Chondrocyte (in vitro differentiated cells): ENCODE data around the gene EPHA6. TPM values are rescaled to one million over a fixed set of nuclear protein-coding genes. Genes with fewer than 3 reads are reported as not detected.

ENCODE experiments used
- DNase-seq: peaks from one replicate; pipeline ENCODE4 v3.0.0; 2021; ENCODE audit warnings: mixed read lengths, low spot score
- H3K27ac Mint-ChIP-seq: one replicate; pipeline ENCODE4 v1.8.0; 2021; ENCODE audit warnings: mild to moderate bottlenecking, moderate library complexity, mixed read lengths; ENCODE audit not compliant: unreplicated experiment
- H3K27me3 Mint-ChIP-seq: 2 replicates; pipeline ENCODE4 v1.8.0; 2021; ENCODE audit warnings: low read depth, mixed read lengths
- H3K36me3 Mint-ChIP-seq: 2 replicates; pipeline ENCODE4 v1.8.0; 2021; ENCODE audit warnings: low read depth, mixed read lengths
- H3K4me1 Mint-ChIP-seq: 2 replicates; pipeline ENCODE4 v1.8.0; 2021; ENCODE audit warnings: low read depth, mild to moderate bottlenecking, mixed read lengths
- H3K4me3 Mint-ChIP-seq: one replicate; pipeline ENCODE4 v1.8.0; 2021; ENCODE audit warnings: mild to moderate bottlenecking, moderate library complexity, mixed read lengths; ENCODE audit not compliant: unreplicated experiment
- H3K9me3 Mint-ChIP-seq: 2 replicates; pipeline ENCODE4 v1.8.0; 2021; ENCODE audit warnings: low read depth, mixed read lengths
- CTCF ChIP-seq: fragments of 200-600 bp; sonication (generic); IDR thresholded peaks from 2 replicates; pipeline ENCODE4 v1.5.0; 2021; ENCODE audit warnings: antibody characterized with exemption, mild to moderate bottlenecking, moderate library complexity
- total RNA-seq: library from RNA; stranded (reverse); gene quantifications from 3 replicates; pipeline ENCODE4 v1.2.1, GENCODE V29; 2021

EPHA6 gene
- total RNA-seq, 1 donor from 2014 or later = 0.62 TPM

DNA sequence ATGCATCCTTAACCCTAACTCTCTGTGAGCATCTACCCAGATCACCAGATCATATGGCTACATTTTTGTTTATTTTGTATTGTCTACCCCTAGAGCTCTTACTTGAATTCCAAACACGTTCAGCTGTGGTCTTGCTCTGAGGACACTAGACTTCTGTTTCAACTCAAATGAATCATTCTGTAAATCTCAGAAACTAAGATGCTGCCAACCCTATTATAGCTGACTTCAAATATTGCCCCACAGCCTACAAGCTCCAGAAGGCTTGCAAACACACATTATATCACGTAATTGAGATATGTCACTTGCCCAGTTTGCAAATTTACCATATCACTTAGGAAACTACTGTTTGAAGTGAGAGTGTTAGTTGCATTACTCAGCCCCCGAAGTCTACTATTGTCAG is 524.0 kb downstream of the EPHA6 start:
- H3K4me1 Mint-ChIP-seq = no peaks in the 10 kb centered on the region
- no peak overlapping the region for H3K27ac Mint-ChIP-seq
- peaks cover 3% of the 10 kb centered on the region for H3K9me3 Mint-ChIP-seq
- H3K4me3 Mint-ChIP-seq = no peak overlapping the region
- TF ChIP-seq CTCF = no peak
- H3K36me3 Mint-ChIP-seq = no peaks in the 10 kb centered on the region
- H3K27me3 Mint-ChIP-seq = peaks cover 3% of the 10 kb centered on the region
- no peak for DNase-seq

DNA sequence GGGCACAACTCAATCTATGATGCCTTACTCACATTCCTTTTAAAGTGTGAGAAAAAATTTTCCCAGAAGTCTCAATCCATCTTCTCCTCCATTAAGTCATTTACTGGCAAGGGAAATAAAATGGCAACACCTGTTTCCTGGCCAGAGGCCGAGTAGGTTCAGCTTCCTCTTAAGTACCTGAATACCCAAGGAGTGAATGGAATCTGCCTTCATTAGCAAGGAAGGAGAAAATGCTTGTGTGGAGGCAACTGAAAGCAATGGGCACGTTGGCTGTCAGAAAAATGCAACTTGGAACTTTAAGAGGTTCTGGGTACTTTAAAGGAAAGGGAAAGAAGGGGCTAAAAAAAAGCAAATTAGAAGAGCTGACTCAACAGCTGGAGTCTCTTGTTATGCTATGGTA is 526.5 kb downstream of the EPHA6 start:
- Mint-ChIP-seq H3K9me3 (no peaks in the 10 kb centered on the region), H3K27ac (no peak overlapping the region), H3K4me1 (no peaks in the 10 kb centered on the region), H3K36me3 (no peaks in the 10 kb centered on the region), H3K4me3 (no peak overlapping the region), H3K27me3 (peaks cover 4% of the 10 kb centered on the region)
- no peak for DNase-seq
- TF ChIP-seq CTCF = no peak

GRCh38 chr3:97347780-97348179 is 533.4 kb downstream of the EPHA6 start:
- Mint-ChIP-seq H3K4me1 (no peaks in the 10 kb centered on the region), H3K36me3 (no peaks in the 10 kb centered on the region), H3K9me3 (no peaks in the 10 kb centered on the region), H3K27ac (no peak overlapping the region), H3K27me3 (peaks cover 6% of the 10 kb centered on the region), H3K4me3 (no peak overlapping the region)
- DNase-seq = no peak
- TF ChIP-seq CTCF = no peak

DNA sequence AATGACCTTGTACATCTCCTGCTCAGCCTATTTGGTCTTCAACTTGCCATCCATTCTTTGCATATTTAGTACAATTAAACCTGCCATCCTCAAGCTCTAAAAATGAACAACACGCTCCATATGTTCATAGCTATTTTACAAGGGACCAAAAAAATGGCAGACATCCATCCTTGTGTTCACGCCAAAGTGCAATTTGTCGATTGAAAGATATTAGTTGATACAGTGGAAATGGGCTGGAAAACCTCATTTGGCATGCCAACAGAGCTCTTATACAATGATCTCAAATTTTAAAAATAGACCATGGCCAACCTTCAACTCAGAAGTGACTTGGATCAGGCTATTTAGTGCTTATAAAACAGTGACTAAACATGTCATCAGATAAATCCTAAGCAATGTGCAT is 536.6 kb downstream of the EPHA6 start:
- H3K27ac Mint-ChIP-seq = no peak overlapping the region
- H3K27me3 Mint-ChIP-seq = peaks cover 2% of the 10 kb centered on the region
- no peak for DNase-seq
- TF ChIP-seq CTCF = no peak
- peaks cover 9% of the 10 kb centered on the region for H3K9me3 Mint-ChIP-seq
- H3K36me3 Mint-ChIP-seq = no peaks in the 10 kb centered on the region
- no peaks in the 10 kb centered on the region for H3K4me1 Mint-ChIP-seq
- no peak overlapping the region for H3K4me3 Mint-ChIP-seq

GRCh38 chr3:97353176-97353575 is 538.8 kb downstream of the EPHA6 start:
- Mint-ChIP-seq H3K4me3 (no peak overlapping the region), H3K27me3 (no peaks in the 10 kb centered on the region), H3K4me1 (no peaks in the 10 kb centered on the region), H3K27ac (no peak overlapping the region), H3K9me3 (peaks cover 9% of the 10 kb centered on the region), H3K36me3 (no peaks in the 10 kb centered on the region)
- no peak for DNase-seq
- no peak for TF ChIP-seq CTCF
